Immature natural killer cell (primary cell): ENCODE data around the gene IGSF6. TPM values are rescaled to one million over a fixed set of nuclear protein-coding genes. Genes with fewer than 3 reads are reported as not detected.

Source experiments
- DNase-seq, 3 donors: peaks; one replicate each; pipeline ENCODE4 v3.0.0; 2022; ENCODE audit warnings: mixed read lengths in 1 of 3
- H3K27ac Mint-ChIP-seq, 6 donors: one replicate each; pipeline ENCODE4 v1.8.0; 2020; ENCODE audit warnings: mixed read lengths in 6 of 6, mild to moderate bottlenecking in 5 of 6, inconsistent platforms in 4 of 6, moderate library complexity in 3 of 6
- H3K27me3 Mint-ChIP-seq, 3 donors: one replicate each; pipeline ENCODE4 v1.8.0; 2020 to 2021; ENCODE audit warnings: low read depth in 3 of 3, mild to moderate bottlenecking in 3 of 3, mixed read lengths in 3 of 3, moderate library complexity in 3 of 3, inconsistent platforms in 1 of 3
- H3K36me3 Mint-ChIP-seq, 3 donors: one replicate each; pipeline ENCODE4 v1.8.0; 2020; ENCODE audit warnings: mixed read lengths in 3 of 3, inconsistent platforms in 2 of 3, mild to moderate bottlenecking in 2 of 3
- H3K4me1 Mint-ChIP-seq, 2 donors: one replicate each; pipeline ENCODE4 v1.8.0; 2020; ENCODE audit warnings: inconsistent platforms in 2 of 2, mild to moderate bottlenecking in 2 of 2, mixed read lengths in 2 of 2, moderate library complexity in 1 of 2
- H3K4me3 Mint-ChIP-seq, 5 donors: one replicate each; pipeline ENCODE4 v1.8.0; 2020; ENCODE audit warnings: mild to moderate bottlenecking in 5 of 5, mixed read lengths in 5 of 5, inconsistent platforms in 3 of 5, moderate library complexity in 3 of 5
- H3K9me3 Mint-ChIP-seq, 6 donors: one replicate each; pipeline ENCODE4 v1.8.0; 2020; ENCODE audit warnings: mild to moderate bottlenecking in 6 of 6, mixed read lengths in 6 of 6, inconsistent platforms in 4 of 6, moderate library complexity in 3 of 6
- polyA plus RNA-seq, 3 donors: library from polyadenylated mRNA; unstranded; fragments of 300-500 nt; fragmentation: Illumina TruSeq; gene quantifications; one replicate each; pipeline ENCODE4 v1.2.3, GENCODE V29; 2021

The IGSF6 gene
- polyA plus RNA-seq, 3 donors from 2014 or later = 1.2 to 5.3 (median 5.2) TPM

DNA sequence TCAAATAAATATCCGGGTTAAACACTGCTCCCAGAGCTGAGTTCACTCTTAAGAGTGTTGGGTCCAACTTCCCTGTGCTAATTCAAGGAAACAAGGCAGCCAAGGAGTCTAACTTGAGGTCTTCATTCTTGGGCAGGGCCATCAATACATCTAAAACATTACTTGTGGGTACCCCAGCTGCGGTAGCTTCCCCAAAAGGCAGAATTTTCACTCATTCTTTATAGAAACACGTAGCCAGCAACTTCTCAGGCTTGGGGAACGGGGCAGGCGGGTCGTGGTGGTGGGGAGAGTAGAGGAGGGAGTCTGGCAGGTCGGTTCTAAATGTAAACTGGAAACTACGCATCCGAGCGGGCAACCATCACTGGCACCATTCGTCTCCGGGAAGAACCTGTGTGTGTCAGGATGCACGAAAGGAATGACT lies 53.7 kb downstream of the IGSF6 start:
- Mint-ChIP-seq H3K27me3 (peaks cover 0 to 5% (median 2%) of the 10 kb centered on the region in 3 donors), H3K36me3 (no peaks in the 10 kb centered on the region), H3K4me1 (peaks cover 34 to 45% of the 10 kb centered on the region in 2 donors), H3K27ac (peak overlapping the region; percentile 88 to 97 (median 96)), H3K9me3 (no peaks in the 10 kb centered on the region), H3K4me3 (peak overlapping the region; percentile 87 to 94 (median 92))
- DNase-seq = no peak

DNA sequence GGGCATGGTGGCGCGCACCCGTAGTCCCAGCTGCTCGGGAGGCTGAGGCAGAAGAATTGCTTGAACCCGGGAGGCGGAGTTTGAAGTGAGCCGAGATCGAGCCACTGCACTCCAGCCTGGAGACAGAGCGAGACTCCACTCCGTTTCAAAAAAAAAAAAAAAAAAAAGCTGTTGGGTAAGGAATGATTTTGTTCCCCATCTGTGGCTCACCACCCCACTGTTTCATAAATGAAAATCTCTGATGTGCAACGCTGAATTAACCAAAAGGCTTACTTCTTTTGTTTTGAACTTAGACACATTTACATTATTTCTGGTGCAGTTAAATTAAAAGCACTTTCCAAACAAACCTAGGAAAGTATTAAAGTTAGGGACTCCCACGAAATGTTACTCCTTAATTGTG lies 54.2 kb downstream of the IGSF6 start:
- Mint-ChIP-seq H3K36me3 (no peaks in the 10 kb centered on the region), H3K9me3 (no peaks in the 10 kb centered on the region), H3K4me1 (peaks cover 34 to 40% of the 10 kb centered on the region in 2 donors), H3K27ac (peak overlapping the region; percentile 88 to 97 (median 96)), H3K27me3 (peaks cover 0 to 6% (median 2%) of the 10 kb centered on the region in 3 donors), H3K4me3 (peak overlapping the region; percentile 87 to 94 (median 92))
- DNase-seq = no peak

DNA sequence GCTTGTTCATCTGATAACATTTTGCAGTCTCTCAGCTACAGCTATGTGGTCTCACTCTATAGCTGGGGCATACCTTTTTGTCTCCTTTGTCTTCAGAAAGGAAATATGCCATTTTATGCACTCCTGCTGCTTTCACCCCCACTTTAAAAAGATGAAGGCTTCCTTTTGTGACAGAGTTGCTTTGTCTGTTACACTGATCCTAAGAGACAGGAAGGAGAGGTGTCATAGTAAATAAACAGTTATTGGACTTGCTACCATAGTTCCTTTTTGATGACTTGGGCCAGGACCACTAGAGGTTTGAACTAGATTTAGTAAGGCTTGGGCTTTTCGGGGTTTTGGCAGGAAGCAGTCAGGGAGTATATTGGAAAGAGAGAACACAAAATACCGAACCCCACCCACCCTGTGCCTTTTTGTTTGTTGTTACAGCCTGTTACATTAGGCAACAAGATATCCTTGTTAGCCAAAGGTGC lies 54.8 kb downstream of the IGSF6 start:
- H3K36me3 Mint-ChIP-seq = no peaks in the 10 kb centered on the region
- H3K4me1 Mint-ChIP-seq = peaks cover 32 to 40% of the 10 kb centered on the region in 2 donors
- peaks cover 0 to 6% (median 2%) of the 10 kb centered on the region in 3 donors for H3K27me3 Mint-ChIP-seq
- DNase-seq = no peak
- H3K4me3 Mint-ChIP-seq = peak overlapping the region; percentile 79 to 94 (median 91)
- H3K9me3 Mint-ChIP-seq = no peaks in the 10 kb centered on the region
- peak overlapping the region; percentile 46 to 94 (median 92) for H3K27ac Mint-ChIP-seq

DNA sequence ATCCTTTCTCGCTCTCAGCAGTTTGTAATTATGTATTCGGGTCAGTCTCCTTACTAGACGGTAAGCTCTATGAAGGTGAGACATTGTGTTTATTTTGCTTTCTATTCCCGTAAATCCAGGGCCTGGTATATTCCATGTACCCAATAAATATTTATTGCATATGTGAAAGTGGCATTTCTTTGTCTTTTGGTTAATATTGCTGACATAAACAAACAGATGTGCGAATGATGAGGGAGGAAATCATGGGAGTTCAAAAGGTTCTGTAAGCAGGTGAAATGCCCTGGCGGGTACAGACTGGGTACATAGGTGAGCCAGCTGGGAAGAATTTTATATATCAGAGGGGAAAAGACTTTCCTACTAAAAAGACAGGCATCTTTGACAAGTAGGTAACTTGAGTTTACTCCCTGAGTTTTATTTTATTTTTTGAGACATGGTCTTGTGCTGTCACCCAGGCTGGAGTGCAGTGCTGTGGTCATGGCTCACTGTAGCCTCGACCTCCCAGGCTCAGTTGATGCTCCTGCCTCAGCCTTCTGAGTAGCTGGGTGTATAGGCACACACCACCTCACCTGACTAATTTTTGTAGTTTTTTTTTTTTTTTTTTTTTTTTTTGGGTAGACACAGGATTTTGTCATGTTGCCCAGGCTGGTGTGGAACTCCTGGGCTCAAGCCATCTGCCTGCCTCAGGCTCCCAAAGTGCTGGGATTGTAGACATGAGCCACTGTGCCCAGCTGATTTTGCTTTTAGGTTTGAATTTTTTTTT lies 58.7 kb downstream of the IGSF6 start:
- no peak for DNase-seq
- no peak overlapping the region for H3K4me3 Mint-ChIP-seq
- H3K4me1 Mint-ChIP-seq = peaks cover 6 to 11% of the 10 kb centered on the region in 2 donors
- no peaks in the 10 kb centered on the region for H3K36me3 Mint-ChIP-seq
- no peak overlapping the region for H3K27ac Mint-ChIP-seq
- H3K27me3 Mint-ChIP-seq = peaks cover 0 to 3% (median 0%) of the 10 kb centered on the region in 3 donors
- H3K9me3 Mint-ChIP-seq = no peaks in the 10 kb centered on the region

DNA sequence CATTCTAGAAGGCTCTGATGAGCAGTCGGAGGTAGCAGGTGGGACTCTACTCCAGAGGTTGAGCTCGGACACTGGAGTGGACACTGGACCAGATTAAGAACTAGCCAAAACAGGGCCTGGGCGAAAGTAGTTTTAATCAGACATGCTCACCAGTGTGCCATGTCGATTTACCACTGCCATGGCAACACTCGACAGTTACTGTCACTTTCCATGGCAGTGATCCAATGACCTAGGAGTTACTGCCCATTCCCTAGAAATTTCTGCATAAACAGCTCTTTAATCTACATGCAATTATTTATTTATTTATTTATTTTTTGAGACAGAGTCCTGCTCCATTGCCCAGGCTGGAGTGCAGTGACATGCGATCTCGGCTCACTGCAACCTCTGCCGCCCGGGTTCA lies 60.2 kb downstream of the IGSF6 start:
- H3K4me3 Mint-ChIP-seq = no peak overlapping the region
- DNase-seq = no peak
- no peak overlapping the region for H3K27ac Mint-ChIP-seq
- peaks cover 0 to 3% (median 2%) of the 10 kb centered on the region in 3 donors for H3K27me3 Mint-ChIP-seq
- H3K4me1 Mint-ChIP-seq = no peaks in the 10 kb centered on the region
- H3K36me3 Mint-ChIP-seq = no peaks in the 10 kb centered on the region
- no peaks in the 10 kb centered on the region for H3K9me3 Mint-ChIP-seq

DNA sequence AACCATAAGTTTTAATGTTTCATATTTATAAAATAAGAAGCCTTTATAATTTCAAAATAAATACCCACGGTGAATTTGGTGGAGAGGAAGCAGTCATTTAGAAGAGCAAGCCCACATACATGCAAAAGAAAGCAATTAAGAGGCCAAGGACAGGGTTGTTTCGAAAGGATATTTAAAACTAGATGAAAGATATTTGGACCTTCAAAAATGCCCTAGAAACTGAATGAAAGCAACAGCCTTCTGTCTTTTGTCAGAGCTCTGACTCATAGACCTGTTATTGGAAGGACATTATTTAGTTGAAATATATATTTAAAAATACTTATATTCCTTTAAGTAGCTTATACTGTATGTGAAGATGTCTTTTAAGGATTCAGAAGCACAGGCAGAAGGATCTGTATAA lies 61.6 kb downstream of the IGSF6 start:
- Mint-ChIP-seq H3K27me3 (peaks cover 0 to 3% (median 2%) of the 10 kb centered on the region in 3 donors), H3K4me1 (no peaks in the 10 kb centered on the region), H3K9me3 (no peaks in the 10 kb centered on the region), H3K27ac (no peak overlapping the region), H3K36me3 (no peaks in the 10 kb centered on the region), H3K4me3 (no peak overlapping the region)
- no peak for DNase-seq

DNA sequence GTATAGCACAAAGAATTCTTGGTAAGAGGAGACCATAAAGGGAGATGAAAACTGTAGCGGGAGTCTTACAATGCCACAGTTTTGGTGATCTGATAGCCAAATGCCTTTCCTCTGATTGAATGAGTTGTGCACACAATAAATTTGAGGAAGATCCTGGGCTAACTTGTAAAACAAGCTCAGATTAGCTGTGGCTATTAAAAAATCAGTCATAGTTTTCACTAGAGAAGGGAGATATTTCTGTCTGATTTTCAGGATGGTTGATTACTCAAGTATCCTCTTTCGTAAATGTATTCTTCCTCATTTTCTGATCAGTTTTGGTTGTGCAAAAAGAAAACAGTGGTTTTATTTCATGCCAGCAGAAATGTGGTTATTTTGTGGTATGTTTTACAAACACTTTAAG lies 62.1 kb downstream of the IGSF6 start:
- Mint-ChIP-seq H3K9me3 (no peaks in the 10 kb centered on the region), H3K4me1 (no peaks in the 10 kb centered on the region), H3K27ac (no peak overlapping the region), H3K4me3 (no peak overlapping the region), H3K27me3 (peaks cover 0 to 3% (median 2%) of the 10 kb centered on the region in 3 donors), H3K36me3 (no peaks in the 10 kb centered on the region)
- DNase-seq = no peak

DNA sequence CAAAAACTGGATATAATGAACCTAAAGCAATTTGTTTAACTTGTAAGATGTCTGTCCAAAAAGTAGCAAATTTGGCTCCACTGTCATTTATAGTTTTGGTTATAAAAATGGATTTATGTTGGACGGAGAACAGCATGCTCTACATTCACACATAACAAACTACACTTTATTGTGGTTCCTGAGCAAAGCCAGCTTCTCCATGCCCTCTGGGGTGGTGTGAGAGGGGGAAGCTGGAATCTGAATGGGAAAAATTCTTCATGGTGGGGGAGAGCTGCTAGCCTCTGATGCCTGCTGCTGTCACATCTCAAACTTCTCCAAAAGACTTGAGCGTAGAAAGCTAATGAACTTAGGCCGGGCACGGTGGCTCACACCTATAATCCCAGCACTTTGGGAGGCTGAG lies 62.9 kb downstream of the IGSF6 start:
- Mint-ChIP-seq H3K27me3 (peaks cover 0 to 3% (median 2%) of the 10 kb centered on the region in 3 donors), H3K4me1 (no peaks in the 10 kb centered on the region), H3K36me3 (no peaks in the 10 kb centered on the region), H3K9me3 (no peaks in the 10 kb centered on the region), H3K27ac (no peak overlapping the region), H3K4me3 (no peak overlapping the region)
- no peak for DNase-seq

Other genes starting within 250 kb of the IGSF6 start
- 100 to 1,000 TPM; 113 to 149 (median 147) TPM for gene METTL9, start 53.0 kb downstream of the IGSF6 start, polyA plus RNA-seq
- not detected for gene OTOA, start 11.4 kb upstream of the IGSF6 start, polyA plus RNA-seq
- 10 to 100 TPM in 1 of 3 donors, under 1 TPM in 1, not detected in 1; 0.92 to 10.5 TPM for gene NPIPB4, start 205.1 kb upstream of the IGSF6 start, polyA plus RNA-seq